H9 (cell line): Measurements from ENCODE around the gene RNF180. TPM values are rescaled to one million over a fixed set of nuclear protein-coding genes. Genes with fewer than 3 reads are reported as not detected.

Experiments
- DNase-seq: peaks from one replicate; pipeline ENCODE4 v3.0.0-alpha.2; 2017
- H2AFZ ChIP-seq: one replicate; pipeline ENCODE4 v1.6.1; 2013; ENCODE audit warnings: mild to moderate bottlenecking, low read length, control low read depth, moderate library complexity
- H2AK5ac ChIP-seq: 2 replicates; pipeline ENCODE4 v1.6.1; 2013; ENCODE audit warnings: low read length, control low read depth, mixed read lengths; ENCODE audit not compliant: insufficient read length
- H2BK120ac ChIP-seq: one replicate; pipeline ENCODE4 v1.6.1; 2013; ENCODE audit warnings: low read depth, mild to moderate bottlenecking, low read length, control low read depth, inconsistent platforms; ENCODE audit not compliant: poor library complexity, severe bottlenecking
- H2BK12ac ChIP-seq: 2 replicates; pipeline ENCODE4 v1.6.1; 2013; ENCODE audit warnings: low read length, control low read depth, mixed read lengths, low read depth; ENCODE audit not compliant: insufficient read length
- H2BK15ac ChIP-seq: 2 replicates; pipeline ENCODE4 v1.6.1; 2013; ENCODE audit warnings: low read depth, low read length, control low read depth
- H2BK20ac ChIP-seq: one replicate; pipeline ENCODE4 v1.6.1; 2013; ENCODE audit warnings: low read depth, mild to moderate bottlenecking, low read length, control low read depth, inconsistent platforms; ENCODE audit not compliant: poor library complexity, severe bottlenecking
- H2BK5ac ChIP-seq: 2 replicates; pipeline ENCODE4 v1.6.1; 2013; ENCODE audit warnings: low read length, control low read depth, mixed read lengths; ENCODE audit not compliant: insufficient read length
- H3K14ac ChIP-seq: 2 replicates; pipeline ENCODE4 v1.6.1; 2013; ENCODE audit warnings: low read length, control low read depth; ENCODE audit not compliant: insufficient read depth
- H3K18ac ChIP-seq: 2 replicates; pipeline ENCODE4 v1.6.1; 2013; ENCODE audit warnings: low read depth, mild to moderate bottlenecking, mixed read lengths, low read length, control low read depth; ENCODE audit not compliant: insufficient read length
- H3K23ac ChIP-seq: 2 replicates; pipeline ENCODE4 v1.6.1; 2013; ENCODE audit warnings: low read length, control low read depth, mixed read lengths, low read depth; ENCODE audit not compliant: insufficient read length
- H3K23me2 ChIP-seq: 2 replicates; pipeline ENCODE4 v1.6.1; 2013; ENCODE audit warnings: low read depth, mild to moderate bottlenecking, mixed read lengths, low read length, control low read depth; ENCODE audit not compliant: insufficient read length, poor library complexity, severe bottlenecking
- H3K27ac ChIP-seq: 2 replicates; pipeline ENCODE4 v1.5.1; 2013; ENCODE audit warnings: low read length, control low read depth, mixed read lengths, low read depth; ENCODE audit not compliant: insufficient read length
- H3K27me3 ChIP-seq: 2 replicates; pipeline ENCODE4 v1.6.1; 2013; ENCODE audit warnings: low read length, control low read depth, inconsistent platforms; ENCODE audit not compliant: insufficient read depth
- H3K4ac ChIP-seq: 2 replicates; pipeline ENCODE4 v1.6.1; 2013; ENCODE audit warnings: low read depth, mild to moderate bottlenecking, control low read depth, inconsistent platforms, low read length, moderate library complexity
- H3K4me1 ChIP-seq: 2 replicates; pipeline ENCODE4 v1.6.1; 2013; ENCODE audit warnings: low read length, control low read depth, inconsistent platforms; ENCODE audit not compliant: insufficient read depth
- H3K4me2 ChIP-seq: 2 replicates; pipeline ENCODE4 v1.6.1; 2013; ENCODE audit warnings: low read length, control low read depth, mixed read lengths; ENCODE audit not compliant: insufficient read length, insufficient read depth
- H3K56ac ChIP-seq: 2 replicates; pipeline ENCODE4 v1.6.1; 2013; ENCODE audit warnings: low read depth, mild to moderate bottlenecking, mixed read lengths, low read length, control low read depth; ENCODE audit not compliant: insufficient read length
- H3K79me1 ChIP-seq: 2 replicates; pipeline ENCODE4 v1.6.1; 2013; ENCODE audit warnings: low read depth, mild to moderate bottlenecking, moderate library complexity, low read length, control low read depth, inconsistent platforms; ENCODE audit not compliant: insufficient read depth, poor library complexity, severe bottlenecking
- H3K79me2 ChIP-seq: 2 replicates; pipeline ENCODE4 v1.6.1; 2013; ENCODE audit warnings: low read length, control low read depth, inconsistent platforms; ENCODE audit not compliant: insufficient read depth
- H3K9ac ChIP-seq: 2 replicates; pipeline ENCODE4 v1.6.1; 2013; ENCODE audit warnings: low read length, control low read depth, mixed read lengths; ENCODE audit not compliant: insufficient read length; ENCODE audit errors: extremely low read depth
- H3K9me3 ChIP-seq: one replicate; pipeline ENCODE4 v1.6.1; 2013; ENCODE audit warnings: low read depth, low read length, inconsistent platforms; ENCODE audit not compliant: control insufficient read depth
- H3T11ph ChIP-seq: one replicate; pipeline ENCODE4 v1.6.1; 2013; ENCODE audit warnings: mild to moderate bottlenecking, low read length, control low read depth, inconsistent platforms
- H4K20me1 ChIP-seq: one replicate; pipeline ENCODE4 v1.6.1; 2013; ENCODE audit not compliant: control insufficient read depth, insufficient read length, insufficient read depth
- H4K5ac ChIP-seq: 2 replicates; pipeline ENCODE4 v1.6.1; 2013; ENCODE audit warnings: low read depth, mild to moderate bottlenecking, mixed read lengths, low read length, control low read depth; ENCODE audit not compliant: insufficient read length
- H4K8ac ChIP-seq: replicated peaks from 2 replicates; pipeline ENCODE4 v1.6.1; 2013; ENCODE audit warnings: low read length, control low read depth, mixed read lengths, low read depth; ENCODE audit not compliant: insufficient read length
- H4K91ac ChIP-seq: 2 replicates; pipeline ENCODE4 v1.6.1; 2013; ENCODE audit warnings: low read depth, mild to moderate bottlenecking, moderate library complexity, mixed read lengths, low read length, control low read depth; ENCODE audit not compliant: insufficient read length
- H3K27ac Mint-ChIP-seq, 3 experiments: 2 replicates in 2 of 3; 3 replicates in 1 of 3; pipeline ENCODE4 v1.8.0; 2020 to 2021; ENCODE audit warnings: mixed read lengths in 3 of 3, mild to moderate bottlenecking in 1 of 3, moderate library complexity in 1 of 3
- H3K27me3 Mint-ChIP-seq: 2 replicates; pipeline ENCODE4 v1.8.0; 2021; ENCODE audit warnings: low read depth, mild to moderate bottlenecking, moderate library complexity, mixed read lengths
- H3K36me3 Mint-ChIP-seq, 3 experiments: 2 replicates in 2 of 3; 3 replicates in 1 of 3; pipeline ENCODE4 v1.8.0; 2020 to 2021; ENCODE audit warnings: low read depth in 3 of 3, mixed read lengths in 3 of 3; ENCODE audit not compliant: insufficient read depth in 1 of 3
- H3K4me1 Mint-ChIP-seq, 2 experiments: 2 replicates each; pipeline ENCODE4 v1.8.0; 2020; ENCODE audit warnings: mixed read lengths in 2 of 2
- H3K4me3 Mint-ChIP-seq, 2 experiments: 2 replicates in 1 of 2; 3 replicates in 1 of 2; pipeline ENCODE4 v1.8.0; 2020 to 2021; ENCODE audit warnings: mild to moderate bottlenecking in 2 of 2, mixed read lengths in 2 of 2, moderate library complexity in 1 of 2
- H3K9me3 Mint-ChIP-seq, 2 experiments: 2 replicates in 1 of 2; 3 replicates in 1 of 2; pipeline ENCODE4 v1.8.0; 2020; ENCODE audit warnings: mild to moderate bottlenecking in 2 of 2, mixed read lengths in 2 of 2, moderate library complexity in 1 of 2
- CTCF ChIP-seq: fragments of 200-600 bp; sonication (generic); conservative IDR thresholded peaks from 3 replicates; pipeline ENCODE4 v1.8.0; 2021; ENCODE audit warnings: antibody characterized with exemption, mild to moderate bottlenecking
- WGBS: extraction: QIAGEN DNeasy Blood & Tissue Kit; methylation state at CpG from one replicate; pipeline ENCODE4 v1.1.7; 2013; ENCODE audit warnings: missing lambda C conversion rate, low lambda C conversion rate, mixed read lengths; ENCODE audit not compliant: insufficient read length; ENCODE audit errors: extremely low coverage; 5-methylcytosine and 5-hydroxymethylcytosine counted together
- total RNA-seq: library from RNA; stranded (reverse); gene quantifications from 2 replicates; pipeline ENCODE4 v1.2.1, GENCODE V29; 2021

Gene RNF180
- total RNA-seq, 1 experiment from 2014 or later: 2.5 TPM

GRCh38 chr5:64161420-64161819 lies 4.2 kb upstream of the RNF180 start:
- Mint-ChIP-seq H3K36me3 (no peaks in the 10 kb centered on the region), H3K4me3 (no peak overlapping the region), H3K9me3 (no peaks in the 10 kb centered on the region), H3K4me1 (peaks cover 8% of the 10 kb centered on the region in 2 experiments; a peak in 3 of 4 replicates), H3K27ac (no peak overlapping the region), H3K27me3 (peaks cover 26% of the 10 kb centered on the region)
- H2BK5ac ChIP-seq: no peak overlapping the region
- no peak overlapping the region for H3K4ac ChIP-seq
- H3K9me3 ChIP-seq: no peaks in the 10 kb centered on the region
- DNase-seq: no peak
- no peak overlapping the region for H3K4me2 ChIP-seq
- H2AFZ ChIP-seq: no peak overlapping the region
- H3K9ac ChIP-seq: no peak overlapping the region
- H2AK5ac ChIP-seq: no peak overlapping the region
- H2BK15ac ChIP-seq: no peak overlapping the region
- no CpG with 5 or more reads among the region's 3 CpGs for WGBS
- H3K79me1 ChIP-seq: no peaks in the 10 kb centered on the region
- no peak overlapping the region for H2BK12ac ChIP-seq
- no peak overlapping the region for H4K91ac ChIP-seq
- no peak overlapping the region for H4K5ac ChIP-seq
- H3K56ac ChIP-seq: no peak overlapping the region
- no peak overlapping the region for H2BK120ac ChIP-seq
- no peak overlapping the region for H3T11ph ChIP-seq
- H3K79me2 ChIP-seq: no peaks in the 10 kb centered on the region
- TF ChIP-seq CTCF: no peak
- H3K23me2 ChIP-seq: peaks cover 7% of the 10 kb centered on the region
- H3K27ac ChIP-seq: no peak overlapping the region
- H3K27me3 ChIP-seq: peaks cover 1% of the 10 kb centered on the region; the same call in 1 of the 2 replicates
- no peak overlapping the region for H3K18ac ChIP-seq
- H3K4me1 ChIP-seq: no peaks in the 10 kb centered on the region
- no peak overlapping the region for H4K8ac ChIP-seq
- no peak overlapping the region for H3K23ac ChIP-seq
- H2BK20ac ChIP-seq: no peak overlapping the region
- no peak overlapping the region for H3K14ac ChIP-seq
- H4K20me1 ChIP-seq: no peaks in the 10 kb centered on the region
